Activated naive CD4-positive, alpha-beta T cell (primary cell): ENCODE measurements around the gene WDR3.

Experiments used
- DNase-seq, 4 experiments: peaks; one replicate each; lab custom pipeline; 2025; lab: John Stamatoyannopoulos, UW

Gene WDR3

DNA sequence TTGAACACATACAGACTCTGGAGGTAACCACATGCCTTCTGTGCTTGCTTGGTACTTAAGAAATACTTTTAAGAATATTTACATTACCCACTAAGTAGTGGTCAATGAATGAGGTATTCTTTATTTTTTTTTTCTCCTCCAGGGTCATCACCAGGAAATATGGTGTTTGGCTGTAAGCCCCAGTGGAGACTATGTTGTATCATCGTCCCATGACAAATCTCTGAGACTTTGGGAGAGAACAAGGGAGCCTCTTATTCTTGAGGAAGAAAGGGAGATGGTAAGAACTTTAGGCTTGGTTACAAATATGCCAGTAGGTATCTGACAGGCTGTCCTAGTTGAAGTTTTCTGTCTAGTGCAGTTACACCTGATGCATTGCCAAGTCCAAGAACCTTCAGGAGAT lies 22.8 kb downstream of the WDR3 start:
- no peak for DNase-seq

DNA sequence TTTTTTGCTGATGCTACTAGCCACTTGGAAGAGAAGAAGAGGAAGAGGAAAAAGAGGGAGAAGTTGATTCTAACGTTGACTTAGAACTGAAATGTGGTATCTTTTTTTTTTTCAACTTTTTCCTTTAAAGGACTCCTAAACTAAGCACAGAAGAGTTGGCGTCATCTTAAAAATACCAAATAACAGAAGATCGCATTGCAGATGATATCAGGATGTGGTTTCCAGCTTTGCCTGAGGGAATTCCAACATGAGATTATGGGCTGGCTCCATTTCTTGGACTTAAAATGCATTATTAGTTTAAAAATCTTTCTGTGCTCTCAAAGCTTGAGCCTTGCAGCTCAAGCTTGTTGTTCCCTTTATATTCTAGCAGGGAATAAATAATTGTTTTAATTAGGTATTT lies 29.8 kb downstream of the WDR3 start:
- DNase-seq, result no peak

GRCh38 chr1:117964290-117965038 lies 34.9 kb downstream of the WDR3 start:
- no peak for DNase-seq

DNA sequence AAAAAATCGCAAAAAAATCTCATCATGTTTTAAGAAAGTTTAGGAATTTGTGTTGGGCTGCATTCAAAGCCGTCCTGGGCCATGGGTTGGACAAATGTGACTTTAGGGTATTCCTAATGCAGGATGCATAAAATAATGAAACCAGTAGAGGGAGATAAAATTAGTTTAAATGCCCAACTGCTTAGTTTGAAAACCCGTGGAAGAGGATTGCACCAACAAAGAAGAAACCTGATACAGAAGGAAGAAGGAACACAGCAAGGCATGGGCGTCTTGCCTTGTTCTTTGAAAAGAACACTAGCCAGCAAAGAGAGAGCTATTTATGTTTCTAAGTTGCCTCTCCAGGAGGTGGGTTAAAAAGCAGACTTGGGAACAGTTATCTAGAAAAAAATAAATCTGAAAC lies 37.9 kb downstream of the WDR3 start:
- no peak for DNase-seq

GRCh38 chr1:117967881-117968280 lies 38.3 kb downstream of the WDR3 start:
- no peak for DNase-seq

DNA sequence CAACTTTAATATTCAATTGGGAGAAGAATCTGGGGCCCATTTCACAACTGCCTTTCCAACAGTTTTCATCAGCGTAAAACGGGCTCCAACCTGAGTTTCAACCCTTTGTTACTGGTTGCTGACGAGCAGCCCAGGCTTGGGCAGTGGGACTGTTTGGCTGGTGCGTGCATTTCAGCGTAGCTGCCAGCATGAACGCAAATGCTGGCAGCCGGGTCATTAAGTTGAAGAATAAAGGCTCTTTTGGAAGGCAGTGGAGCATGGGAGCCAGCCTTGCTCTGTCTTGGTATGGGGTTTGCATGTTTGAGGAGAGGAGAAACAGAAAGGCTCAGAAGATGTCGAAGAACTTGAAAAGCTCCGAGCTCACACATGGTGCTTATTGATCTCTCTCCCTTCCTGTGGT lies 40.7 kb downstream of the WDR3 start:
- no peak for DNase-seq

- DNase-seq, result no peak
Observed at GRCh38 chr1:117971777-117972176, 42.2 kb downstream of the WDR3 start.

GRCh38 chr1:117976381-117976780 lies 46.8 kb downstream of the WDR3 start:
- DNase-seq, result no peak

DNA sequence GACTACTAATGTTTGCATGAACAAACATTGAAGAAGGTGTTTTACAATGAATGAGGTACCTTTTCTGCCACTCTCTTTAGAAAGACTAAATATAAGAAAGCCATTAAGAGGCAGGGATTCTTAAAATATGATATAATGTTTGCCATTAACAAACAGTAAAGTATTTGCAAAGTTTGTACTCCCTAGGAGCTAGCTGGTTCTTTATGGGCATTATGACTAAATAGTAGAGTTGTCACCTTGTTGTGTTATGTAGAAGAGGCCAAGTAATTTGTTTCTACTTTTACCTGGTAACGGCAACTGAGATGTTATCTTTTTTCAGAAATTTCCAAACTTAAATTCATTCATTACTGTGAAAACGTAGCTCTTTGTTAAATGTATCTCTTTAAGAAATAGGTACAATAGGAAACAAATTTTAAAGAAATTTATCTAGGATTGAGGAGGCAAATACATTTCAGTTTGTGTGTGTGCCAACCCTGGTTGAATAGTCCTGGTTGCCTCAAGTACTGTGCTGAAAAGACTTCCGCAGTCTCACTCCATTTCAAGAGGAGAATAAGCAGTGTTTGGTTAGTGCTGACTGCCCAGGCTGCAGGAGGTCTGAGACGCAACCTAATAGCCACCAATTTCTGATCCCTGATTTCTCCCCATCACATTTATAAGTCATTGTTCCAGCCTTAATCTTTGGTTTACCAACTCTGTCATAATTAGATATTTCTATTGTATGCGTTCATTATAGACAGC lies 52.1 kb downstream of the WDR3 start:
- no peak for DNase-seq

- DNase-seq, result no peak
Observed at GRCh38 chr1:117985239-117985638, 55.7 kb downstream of the WDR3 start.

DNA sequence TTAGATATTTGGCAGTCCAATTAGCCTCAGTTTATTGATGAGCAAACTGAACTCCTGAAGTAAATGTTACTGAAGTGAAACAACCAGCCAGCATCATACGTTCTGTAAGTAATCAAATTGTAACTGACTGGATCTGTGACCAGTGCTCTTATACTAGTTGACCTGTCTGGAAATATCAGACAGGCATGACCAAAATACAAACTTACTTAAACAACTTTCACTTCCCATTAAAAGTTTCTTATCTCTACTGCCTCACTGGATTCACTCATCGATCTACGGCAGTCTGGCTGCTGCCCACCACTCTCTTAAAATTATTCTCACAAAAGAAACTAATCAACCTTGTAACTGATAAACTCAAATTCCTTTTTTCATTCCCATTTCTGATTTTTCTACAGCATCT lies 56.4 kb downstream of the WDR3 start:
- DNase-seq, result no peak

DNA sequence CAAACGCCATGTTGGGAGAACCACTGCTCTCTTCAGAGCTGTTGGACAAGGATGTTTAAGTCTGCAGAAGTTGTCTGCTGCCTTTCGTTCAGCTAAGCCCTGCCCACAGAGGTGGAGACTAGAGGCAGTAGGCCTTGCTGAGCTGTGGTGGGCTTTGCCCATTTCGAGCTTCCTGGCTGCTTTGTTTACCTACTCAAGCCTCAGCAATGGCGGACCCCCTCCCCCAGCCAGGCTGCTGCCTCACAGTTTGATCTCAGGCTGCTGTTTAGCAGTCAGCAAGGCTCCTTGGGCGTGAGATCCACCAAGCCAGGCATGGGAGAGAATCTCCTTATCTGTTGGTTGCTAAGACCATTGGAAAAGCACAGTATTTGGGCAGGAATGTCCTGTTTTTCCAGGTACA lies 74.8 kb downstream of the WDR3 start:
- DNase-seq, result no peak

DNA sequence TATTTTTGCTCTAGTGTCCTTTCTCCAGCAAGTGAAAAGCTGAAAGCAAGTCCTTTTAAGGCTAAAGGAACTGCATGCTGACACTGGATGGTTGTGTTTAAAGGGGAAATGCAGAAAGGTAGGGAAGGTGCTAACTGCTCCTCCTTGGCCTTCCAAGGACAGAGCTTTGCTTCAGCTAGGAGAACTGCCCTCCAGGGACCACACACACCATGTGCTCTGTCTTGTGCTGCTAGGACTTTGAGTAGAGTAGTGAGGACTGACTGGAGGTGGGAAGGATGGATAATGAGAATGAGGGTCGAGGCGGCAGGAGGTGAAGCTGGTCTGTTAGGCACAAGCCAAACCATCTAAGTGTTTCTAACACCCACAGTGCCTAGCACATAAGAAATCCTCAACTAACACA lies 77.9 kb downstream of the WDR3 start:
- no peak for DNase-seq

- no peak for DNase-seq
Observed at GRCh38 chr1:118008011-118008410, 78.5 kb downstream of the WDR3 start.

DNA sequence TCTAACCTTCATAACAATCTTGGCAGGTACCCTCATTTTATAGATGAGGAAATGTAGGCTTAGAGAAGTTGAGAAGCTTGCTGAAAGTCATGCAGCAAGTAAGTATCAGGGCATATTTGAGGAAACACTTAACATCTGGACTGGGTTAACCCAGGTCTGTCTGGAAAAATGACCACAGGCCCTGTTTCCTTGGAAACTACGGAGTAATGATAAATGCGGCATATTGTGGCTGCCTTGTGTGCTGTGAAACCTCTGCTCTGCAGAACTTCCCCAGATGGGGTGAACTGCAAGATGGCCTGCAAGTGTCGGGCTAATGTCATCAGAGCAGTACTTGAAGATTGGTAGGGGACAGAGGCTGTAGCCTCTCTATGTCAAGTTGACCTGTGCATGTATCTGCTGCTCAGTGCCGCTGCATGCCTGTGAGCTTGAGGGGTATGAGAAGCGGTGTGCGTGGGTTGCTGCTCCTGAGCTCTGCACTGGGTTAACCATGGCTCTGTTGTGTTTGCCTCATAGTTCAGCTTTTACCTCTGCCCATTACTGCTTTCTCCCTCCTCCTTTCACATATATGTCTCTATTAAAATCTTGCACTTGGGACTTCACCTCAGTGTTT lies 83.1 kb downstream of the WDR3 start:
- no peak for DNase-seq

- no peak for DNase-seq
Observed at GRCh38 chr1:118013336-118013735, 83.8 kb downstream of the WDR3 start.

GRCh38 chr1:118013938-118014337 lies 84.4 kb downstream of the WDR3 start:
- DNase-seq, result no peak
